RWPE2 (cell line): Measurements from ENCODE around the gene CARD11.

Source experiments
- ATAC-seq: fragments of 200-7000 bp; cut with Tn5 transposase; 3 replicates; pipeline ENCODE4 v1.9.1; 2021; ENCODE audit warnings: low read depth
- DNase-seq: peaks from one replicate; pipeline ENCODE4 v3.0.0-alpha.2; 2020; ENCODE audit warnings: low spot score
- H3K27ac ChIP-seq: fragments of 450-650 bp; 2 replicates; pipeline ENCODE4 v1.5.1; 2017; ENCODE audit warnings: mild to moderate bottlenecking; ENCODE audit not compliant: poor library complexity, severe bottlenecking
- H3K27me3 ChIP-seq: fragments of 250-450 bp; sonication (Bioruptor Pico); 2 replicates; pipeline ENCODE4 v1.5.1; 2021; ENCODE audit warnings: mild to moderate bottlenecking, moderate library complexity; ENCODE audit not compliant: insufficient read depth, poor library complexity, severe bottlenecking
- H3K36me3 ChIP-seq: fragments of 250-450 bp; sonication (Bioruptor Pico); 2 replicates; pipeline ENCODE4 v1.5.1; 2020; ENCODE audit warnings: low read depth, mild to moderate bottlenecking, moderate library complexity
- H3K4me1 ChIP-seq: fragments of 250-450 bp; sonication (Bioruptor Pico); 2 replicates; pipeline ENCODE4 v1.5.1; 2021; ENCODE audit warnings: mild to moderate bottlenecking, moderate library complexity; ENCODE audit not compliant: insufficient read depth, poor library complexity, severe bottlenecking
- H3K4me3 ChIP-seq: fragments of 250-450 bp; sonication (Bioruptor Pico); 2 replicates; pipeline ENCODE4 v1.5.1; 2021; ENCODE audit warnings: mild to moderate bottlenecking, moderate library complexity; ENCODE audit not compliant: severe bottlenecking
- H3K9me3 ChIP-seq: fragments of 250-450 bp; sonication (Bioruptor Pico); 2 replicates; pipeline ENCODE4 v1.5.1; 2021; ENCODE audit warnings: mild to moderate bottlenecking, moderate library complexity; ENCODE audit not compliant: severe bottlenecking
- TF ChIP-seq, protein P1 (sequence below): fragments of 450-650 bp; IDR thresholded peaks from one replicate; pipeline ENCODE4 v1.5.1; 2017; ENCODE audit warnings: mild to moderate bottlenecking, moderate library complexity; ENCODE audit not compliant: poor library complexity, severe bottlenecking

CARD11 gene

GRCh38 chr7:2887816-2888215, 155.9 kb downstream of the CARD11 start:
- DNase-seq (no peak), ATAC-seq (no peak)
- no peaks in the 10 kb centered on the region for H3K27me3 ChIP-seq
- TF ChIP-seq, protein P1, sequence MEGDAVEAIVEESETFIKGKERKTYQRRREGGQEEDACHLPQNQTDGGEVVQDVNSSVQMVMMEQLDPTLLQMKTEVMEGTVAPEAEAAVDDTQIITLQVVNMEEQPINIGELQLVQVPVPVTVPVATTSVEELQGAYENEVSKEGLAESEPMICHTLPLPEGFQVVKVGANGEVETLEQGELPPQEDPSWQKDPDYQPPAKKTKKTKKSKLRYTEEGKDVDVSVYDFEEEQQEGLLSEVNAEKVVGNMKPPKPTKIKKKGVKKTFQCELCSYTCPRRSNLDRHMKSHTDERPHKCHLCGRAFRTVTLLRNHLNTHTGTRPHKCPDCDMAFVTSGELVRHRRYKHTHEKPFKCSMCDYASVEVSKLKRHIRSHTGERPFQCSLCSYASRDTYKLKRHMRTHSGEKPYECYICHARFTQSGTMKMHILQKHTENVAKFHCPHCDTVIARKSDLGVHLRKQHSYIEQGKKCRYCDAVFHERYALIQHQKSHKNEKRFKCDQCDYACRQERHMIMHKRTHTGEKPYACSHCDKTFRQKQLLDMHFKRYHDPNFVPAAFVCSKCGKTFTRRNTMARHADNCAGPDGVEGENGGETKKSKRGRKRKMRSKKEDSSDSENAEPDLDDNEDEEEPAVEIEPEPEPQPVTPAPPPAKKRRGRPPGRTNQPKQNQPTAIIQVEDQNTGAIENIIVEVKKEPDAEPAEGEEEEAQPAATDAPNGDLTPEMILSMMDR, result no peak
- no peak overlapping the region for H3K27ac ChIP-seq
- H3K4me1 ChIP-seq, result no peaks in the 10 kb centered on the region
- H3K4me3 ChIP-seq, result no peak overlapping the region
- H3K9me3 ChIP-seq, result no peaks in the 10 kb centered on the region
- H3K36me3 ChIP-seq, result no peaks in the 10 kb centered on the region

GRCh38 chr7:2886900-2887299, 156.8 kb downstream of the CARD11 start:
- no peak overlapping the region for H3K27ac ChIP-seq
- no peak overlapping the region for H3K4me3 ChIP-seq
- ATAC-seq (peak; percentile 70), DNase-seq (no peak)
- no peaks in the 10 kb centered on the region for H3K27me3 ChIP-seq
- H3K4me1 ChIP-seq, result no peaks in the 10 kb centered on the region
- TF ChIP-seq, protein P1, result peak; percentile 87
- no peaks in the 10 kb centered on the region for H3K9me3 ChIP-seq
- H3K36me3 ChIP-seq, result no peaks in the 10 kb centered on the region

- TF ChIP-seq, protein P1, result no peak
- Histone ChIP-seq H3K27ac (no peak overlapping the region), H3K36me3 (no peaks in the 10 kb centered on the region), H3K27me3 (no peaks in the 10 kb centered on the region), H3K4me1 (no peaks in the 10 kb centered on the region), H3K4me3 (no peak overlapping the region), H3K9me3 (no peaks in the 10 kb centered on the region)
- ATAC-seq (0 out of 3 replicates have a peak, but pooled peaks have one; percentile 40), DNase-seq (no peak)
These were observed 157.3 kb downstream of the CARD11 start for GRCh38 chr7:2886391-2886790.

- Histone ChIP-seq H3K9me3 (no peaks in the 10 kb centered on the region), H3K4me3 (no peak overlapping the region), H3K27ac (no peak overlapping the region), H3K27me3 (no peaks in the 10 kb centered on the region), H3K36me3 (no peaks in the 10 kb centered on the region), H3K4me1 (no peaks in the 10 kb centered on the region)
- ATAC-seq (no peak), DNase-seq (no peak)
- TF ChIP-seq, protein P1, result no peak
These were observed 159.5 kb downstream of the CARD11 start for GRCh38 chr7:2884161-2884560.

DNA sequence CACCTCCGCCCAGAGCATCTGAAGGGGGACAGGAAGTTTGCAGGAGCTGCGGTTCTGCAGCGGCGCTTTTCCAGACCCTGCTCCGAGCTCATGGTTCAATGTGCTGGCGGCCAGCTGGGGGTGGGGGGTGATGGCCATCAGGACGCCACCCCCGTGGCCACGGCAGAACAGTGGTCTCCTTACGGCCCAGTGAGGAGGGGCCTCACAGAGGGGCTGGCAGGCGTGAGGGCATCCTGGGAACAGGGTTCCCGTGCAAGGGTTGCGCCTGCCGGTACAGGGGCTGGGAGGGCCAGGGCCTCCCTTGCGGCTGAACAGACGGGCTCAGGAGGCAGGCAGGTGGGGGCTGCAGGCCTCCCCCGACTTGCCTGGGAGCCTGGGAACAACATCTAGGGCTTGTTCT, 160.6 kb downstream of the CARD11 start:
- Histone ChIP-seq H3K4me3 (no peak overlapping the region), H3K27me3 (no peaks in the 10 kb centered on the region), H3K36me3 (no peaks in the 10 kb centered on the region), H3K27ac (no peak overlapping the region), H3K4me1 (no peaks in the 10 kb centered on the region), H3K9me3 (no peaks in the 10 kb centered on the region)
- TF ChIP-seq, protein P1, result no peak
- ATAC-seq (no peak), DNase-seq (no peak)
